Bone marrow (tissue), 2 donors: ENCODE data around the gene SUGCT.

ENCODE experiments used
- DNase-seq, 2 donors: peaks; one replicate each; lab custom pipeline; 2025; lab: John Stamatoyannopoulos, UW

Gene SUGCT

DNA sequence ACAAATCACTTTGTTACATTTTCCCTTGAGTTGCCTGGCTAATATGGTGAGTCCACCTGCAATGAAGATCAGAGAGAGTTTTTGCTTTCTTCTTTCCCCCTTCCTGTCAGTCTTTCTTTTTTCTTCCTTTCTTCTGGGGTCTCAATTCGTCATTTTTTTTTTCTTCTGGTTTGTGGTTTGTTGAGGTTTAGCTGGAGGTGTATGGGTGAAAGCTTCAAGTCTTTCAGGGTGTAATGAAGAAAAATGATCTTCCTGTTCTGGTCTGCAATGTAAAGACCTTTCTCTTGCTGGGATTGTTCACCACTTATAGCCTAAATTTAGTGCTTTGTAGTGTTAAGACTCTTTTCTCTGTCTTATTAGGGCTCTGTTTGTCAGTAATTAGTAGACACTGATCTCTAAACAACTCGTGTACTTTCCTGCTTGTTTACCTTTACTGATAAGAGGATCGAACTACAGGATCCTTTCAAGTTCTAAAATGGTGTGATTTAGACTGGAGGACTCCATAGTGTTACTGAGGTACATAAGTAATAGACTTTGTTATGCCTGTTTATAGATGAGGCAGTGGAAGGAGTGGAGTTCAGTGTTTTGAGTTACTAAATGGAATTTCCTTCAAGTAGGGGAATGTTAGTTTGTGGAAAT is 129.1 kb downstream of the SUGCT start:
- DNase-seq = no peak

DNA sequence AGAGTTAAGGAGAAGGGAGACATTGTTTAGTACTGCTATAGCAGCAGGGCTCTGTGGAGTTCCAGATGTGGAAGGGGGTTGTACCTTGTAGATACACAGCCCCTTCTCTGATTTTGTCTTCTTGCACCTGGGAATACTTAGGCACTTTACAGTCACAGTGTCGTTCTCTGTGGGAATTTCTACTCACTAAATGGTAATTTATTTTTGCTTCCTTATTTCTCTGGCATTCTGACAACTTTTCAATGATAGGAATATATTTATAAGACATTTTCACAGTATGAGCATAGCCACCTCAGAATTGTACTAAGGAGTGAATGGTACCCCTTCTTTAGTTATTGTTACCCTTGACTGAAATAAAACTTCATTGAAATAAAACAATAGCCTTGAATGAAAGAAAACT is 132.8 kb downstream of the SUGCT start:
- no peak for DNase-seq

DNA sequence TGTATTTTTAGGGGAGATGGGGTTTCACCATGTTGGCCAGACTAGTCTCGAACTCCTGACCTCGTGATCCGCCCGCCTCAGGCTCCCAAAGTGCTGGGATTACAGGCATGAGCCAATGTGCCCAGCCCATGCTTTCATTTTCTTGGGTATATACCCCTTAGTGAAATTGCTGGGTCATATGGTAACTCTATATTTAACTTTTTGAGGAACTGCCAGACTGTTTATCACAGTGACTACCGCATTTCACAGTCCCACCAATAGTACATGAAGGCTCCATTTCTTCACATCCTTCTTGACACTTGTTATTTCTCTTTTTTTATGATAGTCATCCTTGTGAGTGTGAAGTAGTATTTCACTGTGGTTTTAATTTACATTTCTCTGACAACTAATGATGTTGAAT is 134.0 kb downstream of the SUGCT start:
- DNase-seq = peak in 1 of 2 donors; percentile 89

DNA sequence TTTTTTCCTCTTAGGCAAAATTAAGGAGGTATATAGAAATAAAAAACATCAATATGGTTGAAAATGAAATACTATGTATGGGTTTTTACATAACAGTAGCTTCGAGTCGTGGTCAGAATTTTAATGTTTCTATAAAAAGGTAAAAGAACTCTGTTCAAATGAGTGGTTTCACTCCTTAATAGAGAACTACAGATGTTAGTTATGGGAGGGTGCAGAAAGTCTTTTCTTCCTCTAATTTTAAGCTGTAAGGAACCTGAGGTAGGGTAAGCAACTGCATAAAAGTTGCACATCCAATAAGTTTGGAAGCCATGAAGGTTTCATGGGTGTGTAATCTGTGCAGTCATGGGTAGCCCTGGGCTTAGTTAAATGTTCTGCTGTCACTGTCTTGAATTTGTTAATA is 141.3 kb downstream of the SUGCT start:
- no peak for DNase-seq

DNA sequence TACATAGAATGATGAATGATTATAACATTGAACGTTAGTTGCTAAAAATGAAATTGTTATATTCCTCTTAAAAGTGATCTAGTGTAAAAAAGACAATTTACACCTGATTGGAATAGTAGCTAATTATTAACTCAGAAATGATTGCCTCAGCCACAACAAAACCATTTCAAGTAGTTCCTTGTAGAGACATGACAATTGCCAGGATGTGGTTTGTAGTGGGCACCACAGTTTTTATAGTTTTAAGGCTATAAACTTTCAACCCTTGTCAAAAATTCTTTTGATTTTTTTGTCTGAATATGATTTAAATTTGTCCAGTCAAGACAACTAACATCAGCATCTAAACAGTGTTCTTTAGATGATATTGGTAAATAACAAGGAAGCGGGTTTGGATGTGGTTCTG is 145.2 kb downstream of the SUGCT start:
- no peak for DNase-seq

DNA sequence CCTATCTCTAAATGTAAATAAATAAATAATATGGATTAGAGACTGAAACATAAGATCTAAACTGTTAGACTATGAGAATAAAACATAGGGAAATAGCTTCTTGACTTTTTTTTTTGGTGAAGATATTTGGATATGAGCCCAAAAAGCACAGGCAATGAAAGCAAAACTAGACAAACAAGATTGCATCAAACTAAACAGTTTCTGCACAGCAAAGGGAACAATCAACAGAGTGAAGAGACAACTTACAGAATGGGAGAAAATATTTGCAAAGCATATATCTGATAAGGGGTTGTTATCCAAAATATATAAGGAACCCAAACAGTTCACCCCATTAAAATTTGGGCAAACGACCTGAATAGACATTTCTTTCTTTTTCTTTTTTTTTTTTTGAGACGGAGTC is 148.1 kb downstream of the SUGCT start:
- DNase-seq = no peak

DNA sequence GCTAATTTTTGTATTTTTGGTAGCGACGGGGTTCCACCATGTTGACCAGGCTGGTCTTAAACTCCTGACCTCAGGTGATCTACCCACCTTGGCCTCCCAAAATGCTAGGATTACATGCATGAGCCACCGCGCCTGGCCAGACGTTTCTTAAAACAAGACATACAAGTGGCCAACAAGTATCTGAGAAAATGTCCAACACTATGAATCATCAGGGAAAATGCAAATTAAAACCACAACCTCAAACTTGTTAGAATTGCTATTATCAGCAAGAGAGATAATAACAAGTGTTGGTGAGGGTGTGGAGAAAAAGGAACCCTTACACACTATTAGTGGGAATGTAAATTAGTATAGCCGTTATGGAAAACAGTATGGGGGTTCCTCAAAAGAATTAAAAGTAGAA is 148.6 kb downstream of the SUGCT start:
- no peak for DNase-seq

DNA sequence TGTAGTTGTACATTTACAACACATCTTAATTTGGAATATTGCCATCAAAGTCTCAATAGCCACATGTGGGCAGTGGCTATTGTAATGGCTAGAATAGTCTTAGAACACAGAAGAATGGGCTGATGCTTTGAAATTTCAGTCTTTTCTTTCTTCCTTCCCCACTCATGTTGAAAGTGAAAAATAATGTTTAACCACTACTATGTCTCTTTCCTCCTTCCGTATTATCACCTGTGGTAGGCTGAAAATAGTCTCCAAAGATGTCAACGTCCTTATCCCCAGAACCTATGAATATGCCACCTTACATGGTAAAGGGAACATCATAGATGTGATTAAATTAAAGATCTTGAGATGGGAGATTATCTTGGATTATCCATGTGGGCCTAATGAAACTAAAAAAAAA is 154.0 kb downstream of the SUGCT start:
- no peak for DNase-seq

DNA sequence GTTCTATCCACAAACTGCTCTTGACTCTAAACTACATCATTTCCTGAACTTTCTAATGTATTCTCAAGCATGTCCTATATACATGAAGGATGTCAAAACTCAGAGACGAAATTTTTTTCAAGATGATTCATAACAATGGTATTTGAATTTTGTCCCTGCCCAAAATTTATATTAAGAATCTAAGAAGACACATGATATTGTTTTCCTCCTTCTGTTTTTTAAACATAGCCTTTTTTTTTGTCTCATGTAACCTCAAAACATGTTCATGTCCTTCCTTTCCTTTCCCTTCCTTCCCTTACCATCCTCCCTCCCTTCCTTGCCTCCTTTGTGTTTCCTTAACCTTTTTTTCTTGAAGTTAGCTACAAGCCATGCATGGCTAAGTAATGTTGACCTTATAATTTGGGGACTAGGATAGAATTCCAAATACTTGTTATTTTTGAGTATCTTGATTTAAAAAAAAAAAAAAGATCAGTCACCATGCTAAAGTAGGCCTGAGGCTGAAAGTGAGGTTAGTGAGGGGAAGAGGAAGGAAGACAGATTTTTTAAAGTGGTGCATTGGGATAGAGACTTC is 163.0 kb downstream of the SUGCT start:
- no peak for DNase-seq

DNA sequence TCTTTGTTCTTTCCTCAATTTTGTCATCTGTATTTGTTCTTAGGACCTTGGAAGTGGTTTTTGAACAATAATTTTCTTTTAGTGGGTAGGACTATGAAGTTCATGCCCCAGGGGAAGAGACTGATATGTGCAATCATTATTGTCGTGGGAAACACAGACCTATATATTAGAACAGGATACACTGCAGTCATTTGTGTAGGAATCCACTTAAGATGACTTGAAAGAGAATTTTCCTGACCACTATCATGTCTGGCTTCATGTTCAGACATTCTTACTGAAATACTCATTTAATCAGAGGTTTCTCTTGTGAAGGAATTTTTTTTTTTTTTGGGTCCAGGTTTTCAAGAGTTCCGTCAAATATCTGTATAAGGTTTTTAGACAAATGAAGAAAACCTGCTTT is 163.6 kb downstream of the SUGCT start:
- no peak for DNase-seq

DNA sequence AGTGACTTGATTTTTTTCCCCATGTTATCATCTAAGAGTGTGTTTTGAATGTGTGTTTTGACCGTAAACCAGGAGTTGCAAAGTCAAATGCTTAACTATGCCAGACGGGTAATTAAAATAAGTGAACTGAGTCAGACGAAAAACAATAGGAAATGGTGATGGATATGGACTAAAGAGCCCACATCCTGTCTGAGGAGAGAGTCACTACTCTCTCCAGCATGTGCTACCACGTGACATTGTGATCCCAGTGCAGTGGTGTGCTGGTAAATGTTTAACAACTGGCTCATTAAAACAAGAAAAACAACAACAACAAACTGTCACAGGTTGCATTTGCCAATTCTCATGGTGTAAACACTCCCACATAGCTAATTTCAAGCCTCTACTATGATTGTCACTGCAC is 164.3 kb downstream of the SUGCT start:
- peak in 1 of 2 donors; percentile 15 for DNase-seq

DNA sequence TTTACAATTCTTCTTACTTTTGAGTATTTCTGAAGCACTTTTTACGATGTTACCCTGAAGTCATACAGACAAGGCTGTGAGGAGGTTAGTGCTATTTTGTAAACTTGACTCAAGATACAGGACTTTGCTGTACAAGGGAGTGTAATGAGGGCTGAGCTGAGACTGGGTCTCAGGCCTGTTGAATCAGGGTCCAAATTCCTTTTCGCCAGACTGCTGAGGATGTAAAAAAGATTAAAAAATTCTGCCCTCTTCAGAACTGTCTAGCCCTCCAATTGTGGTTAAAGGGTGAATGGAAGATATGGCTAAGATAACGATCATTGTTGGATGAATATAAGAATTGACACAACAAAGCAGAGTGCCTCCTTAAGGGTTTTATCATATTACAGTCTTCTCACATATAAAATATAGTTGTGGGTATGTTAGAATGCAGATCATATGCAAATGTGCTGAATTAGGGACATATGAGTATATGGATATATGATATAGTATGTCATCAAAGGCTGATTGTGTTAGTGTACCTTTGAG is 165.4 kb downstream of the SUGCT start:
- DNase-seq = no peak

DNA sequence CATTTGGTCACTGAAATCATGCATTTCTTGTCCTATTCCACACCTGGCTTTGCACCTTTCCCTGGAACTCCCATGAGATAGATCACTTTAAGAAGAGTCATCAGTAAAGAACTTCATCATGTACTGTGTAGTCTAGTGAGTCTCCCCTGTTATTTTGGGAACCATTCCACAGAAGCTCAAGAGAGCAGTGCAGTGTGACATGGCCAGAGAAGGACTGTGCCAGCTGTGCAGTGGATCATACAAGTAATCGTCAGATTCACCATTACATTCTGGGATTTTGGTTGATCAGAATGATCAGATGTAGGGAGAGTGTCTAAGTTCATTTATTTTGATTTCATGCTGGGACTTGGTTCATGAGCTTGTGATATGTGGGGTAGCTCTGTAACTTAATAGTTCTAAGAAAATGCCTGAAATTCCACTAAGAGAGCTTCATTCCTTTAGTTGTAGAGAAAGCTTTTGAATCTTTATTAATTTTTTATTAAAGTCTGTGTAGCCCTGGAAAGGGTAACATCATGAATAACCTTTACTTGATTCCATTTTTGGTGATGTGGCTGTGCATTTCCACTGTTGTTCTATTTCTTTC is 166.8 kb downstream of the SUGCT start:
- DNase-seq = no peak

DNA sequence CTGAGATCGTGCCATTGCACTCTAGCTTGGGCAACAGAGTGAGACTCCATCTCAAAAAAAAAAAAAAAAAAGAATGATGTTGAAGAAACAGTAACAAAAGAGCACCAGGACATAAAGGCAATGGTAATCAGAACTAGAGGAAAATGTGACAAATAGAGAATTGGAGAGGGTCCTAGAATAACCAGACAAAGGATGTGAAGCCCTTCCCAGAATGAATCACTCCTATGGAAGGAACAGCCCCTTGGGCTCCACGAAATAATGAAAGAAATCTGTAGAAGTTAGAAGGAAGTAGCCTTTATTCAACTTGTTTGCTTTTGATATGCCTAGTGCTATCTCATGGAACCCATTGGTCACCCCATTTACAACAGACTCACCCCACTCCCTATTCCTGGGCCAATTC is 169.2 kb downstream of the SUGCT start:
- no peak for DNase-seq

DNA sequence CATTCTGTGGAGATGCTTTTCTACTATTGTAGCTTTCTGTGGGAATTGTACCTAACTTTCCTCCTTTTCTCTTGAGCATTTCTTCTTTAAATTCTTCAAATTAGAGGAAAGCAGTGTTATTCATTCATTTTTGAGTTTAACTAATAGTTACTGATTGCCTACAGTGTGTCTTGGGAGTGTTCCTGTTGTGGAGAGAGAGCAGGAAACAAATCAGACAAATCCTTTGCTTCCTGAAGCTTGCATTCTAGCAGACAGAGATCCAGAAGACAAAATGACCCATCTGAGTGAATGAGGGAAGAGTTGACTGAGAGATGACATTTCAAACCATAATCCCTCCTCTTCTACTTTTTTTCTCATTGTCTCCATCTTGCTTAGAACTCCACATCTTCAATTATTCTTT is 170.4 kb downstream of the SUGCT start:
- DNase-seq = no peak

DNA sequence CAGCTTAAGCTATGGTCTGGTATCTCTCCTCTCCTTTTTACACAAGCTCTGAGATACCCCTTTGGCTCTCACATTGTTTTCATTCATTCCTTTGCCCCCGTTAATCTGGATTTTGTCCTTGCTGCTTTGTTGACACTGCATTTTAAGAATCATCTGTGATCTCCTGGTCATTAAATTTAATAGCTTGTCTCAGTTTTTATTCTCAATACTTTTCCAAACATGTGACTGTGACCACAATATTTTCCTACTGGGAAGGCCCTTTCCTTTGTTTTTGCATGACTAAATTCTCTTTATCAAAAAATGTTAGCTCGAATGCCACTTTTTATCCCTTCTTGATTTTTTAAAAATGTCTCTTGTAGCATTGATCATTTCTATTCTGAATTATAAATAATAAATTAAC is 171.2 kb downstream of the SUGCT start:
- no peak for DNase-seq

DNA sequence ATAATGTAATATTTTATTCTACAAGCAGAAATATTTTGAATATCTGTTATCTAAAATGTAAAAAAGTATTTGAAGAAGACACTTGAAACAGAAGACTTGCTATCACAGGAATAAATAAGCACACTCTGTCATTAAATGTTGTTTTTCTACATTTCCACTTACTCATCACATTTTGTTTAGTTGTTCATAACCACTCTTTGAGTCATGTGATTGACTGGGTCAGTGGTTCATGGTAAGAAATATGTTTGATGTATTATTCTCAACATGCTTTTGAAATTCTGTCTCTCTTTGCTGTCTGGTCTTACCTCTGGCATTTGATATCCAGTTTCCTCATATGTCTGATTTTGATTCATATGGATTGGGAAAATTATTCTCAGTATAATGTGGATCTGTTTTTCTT is 171.8 kb downstream of the SUGCT start:
- no peak for DNase-seq

DNA sequence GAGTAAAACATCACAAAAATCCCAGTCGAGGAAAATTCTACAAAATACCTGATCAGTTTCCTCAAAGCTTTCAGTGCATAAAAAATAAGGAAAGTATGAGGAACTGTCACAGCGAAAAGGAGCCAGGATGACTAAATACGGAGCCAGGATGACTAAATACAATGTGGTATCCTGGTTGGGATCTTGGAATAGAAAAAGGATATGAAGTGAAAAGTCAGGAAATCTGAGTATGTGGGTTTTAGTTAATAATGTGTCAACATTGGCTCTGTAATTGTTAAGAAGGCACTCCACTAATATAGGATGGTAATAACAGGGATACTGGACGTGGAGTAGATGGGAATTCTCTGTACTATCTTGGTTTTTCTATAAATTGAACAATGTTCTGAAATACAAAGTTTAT is 175.5 kb downstream of the SUGCT start:
- DNase-seq = no peak

DNA sequence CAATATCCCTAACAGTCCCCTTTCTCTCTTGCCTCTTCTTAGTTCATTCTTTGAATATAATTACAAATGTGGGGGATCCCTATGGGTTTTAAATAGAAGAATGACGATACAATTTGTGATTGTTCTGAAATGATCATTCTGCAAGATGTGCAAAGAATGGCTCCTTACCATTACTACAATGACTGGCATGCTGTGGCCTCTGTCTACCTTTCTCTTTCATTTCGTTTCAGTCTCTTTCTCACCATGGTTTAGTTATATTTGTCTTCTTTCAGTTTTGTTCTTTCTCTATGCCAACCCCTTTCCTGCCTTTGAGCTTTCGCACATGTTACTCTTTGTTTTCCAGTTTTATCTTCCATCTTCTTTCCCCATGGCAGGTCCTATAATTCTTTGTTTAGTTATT is 176.5 kb downstream of the SUGCT start:
- DNase-seq = no peak

DNA sequence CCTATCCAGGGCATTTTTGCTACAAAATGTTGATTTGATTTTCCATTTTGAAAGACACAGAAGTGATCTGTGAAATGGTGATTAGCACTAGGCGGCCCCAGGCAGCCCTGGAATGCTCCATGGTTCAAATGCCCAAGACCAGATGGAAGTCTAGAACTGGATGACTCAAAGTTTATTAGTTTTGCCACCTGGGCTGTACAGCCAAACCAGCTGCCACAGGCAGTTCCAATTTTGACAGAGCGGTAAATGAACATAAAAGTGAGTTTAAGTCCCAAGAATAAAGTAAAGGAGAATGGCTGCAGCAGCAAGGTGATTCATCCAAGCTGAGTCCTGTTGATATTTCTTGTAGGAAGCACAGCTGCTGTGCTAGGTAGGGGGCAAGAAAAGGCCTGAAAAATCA is 180.5 kb downstream of the SUGCT start:
- DNase-seq = no peak

DNA sequence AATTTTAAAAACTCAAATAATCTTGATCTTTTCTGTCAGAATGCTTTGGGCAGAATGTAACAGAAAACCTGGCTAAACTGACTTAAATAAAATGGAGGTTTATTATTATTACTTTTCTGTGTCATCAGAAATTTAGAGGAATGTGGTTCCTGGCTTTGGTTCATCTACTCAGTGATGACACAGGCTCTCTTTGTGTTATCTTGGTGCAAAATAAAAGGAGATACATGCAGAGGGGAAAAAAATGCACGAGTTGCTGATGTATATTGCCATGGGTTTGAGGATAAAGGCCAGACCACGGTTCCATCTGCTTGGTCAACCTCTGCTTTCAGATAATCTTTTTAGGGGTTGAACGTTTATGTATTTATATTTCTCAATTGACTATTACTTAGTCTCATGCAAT is 181.4 kb downstream of the SUGCT start:
- no peak for DNase-seq

DNA sequence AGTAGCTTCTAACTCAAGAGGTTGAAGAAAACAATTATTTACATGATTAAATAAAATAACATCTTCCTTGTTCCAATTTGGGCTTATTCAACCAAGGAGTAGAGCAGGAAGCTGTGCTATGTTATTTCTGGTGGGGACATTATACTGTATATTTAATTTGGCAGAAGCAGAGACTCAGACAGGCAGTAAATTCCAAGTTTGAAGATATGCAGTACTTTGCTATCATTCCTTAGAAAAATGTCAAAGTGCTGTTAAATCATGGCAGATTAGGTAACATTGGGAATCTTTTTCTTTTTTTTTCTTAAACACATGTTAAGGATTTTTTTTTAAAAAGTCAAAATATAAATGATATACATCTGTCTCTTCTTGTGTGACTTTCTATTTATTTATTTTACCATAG is 190.1 kb downstream of the SUGCT start:
- DNase-seq = no peak

DNA sequence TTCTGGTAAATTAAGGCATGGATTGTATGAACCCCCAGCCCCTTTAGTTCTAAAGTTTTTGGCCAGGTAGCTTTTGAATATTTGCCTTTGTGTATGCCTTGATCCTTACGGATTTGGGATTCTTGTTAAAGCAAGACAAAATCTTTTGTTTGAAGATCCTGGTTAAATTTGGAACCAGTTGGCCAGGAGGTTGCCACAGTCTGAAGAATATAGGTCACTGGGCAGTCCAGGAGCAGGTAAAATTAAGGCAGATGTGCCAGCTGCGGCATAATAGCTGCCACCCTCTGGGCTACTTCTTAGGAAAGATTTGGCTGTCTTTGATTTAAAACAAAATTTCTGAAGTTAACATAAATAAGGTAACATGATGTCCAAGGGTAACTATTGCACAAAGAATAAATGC is 192.3 kb downstream of the SUGCT start:
- no peak for DNase-seq

DNA sequence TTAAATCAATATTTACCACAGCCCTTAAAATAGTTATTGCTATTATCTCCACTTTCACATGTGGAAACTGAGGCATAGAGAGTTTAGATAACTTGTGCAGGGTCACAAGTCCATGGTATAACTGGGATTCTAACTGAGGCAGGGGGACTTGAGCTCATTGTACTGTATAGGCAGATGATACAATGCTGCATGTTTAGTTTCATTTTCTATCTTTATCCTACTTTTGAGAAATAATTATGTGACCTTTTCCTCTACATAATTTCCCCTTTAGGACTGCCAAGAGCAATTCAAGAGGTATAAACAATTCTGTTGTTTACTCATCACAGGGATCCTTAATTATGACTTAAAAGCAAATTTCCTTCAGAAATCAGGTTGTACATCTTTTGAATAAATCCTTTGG is 193.1 kb downstream of the SUGCT start:
- no peak for DNase-seq
